ENCODE measurements around the gene TMEM209.

DNA sequence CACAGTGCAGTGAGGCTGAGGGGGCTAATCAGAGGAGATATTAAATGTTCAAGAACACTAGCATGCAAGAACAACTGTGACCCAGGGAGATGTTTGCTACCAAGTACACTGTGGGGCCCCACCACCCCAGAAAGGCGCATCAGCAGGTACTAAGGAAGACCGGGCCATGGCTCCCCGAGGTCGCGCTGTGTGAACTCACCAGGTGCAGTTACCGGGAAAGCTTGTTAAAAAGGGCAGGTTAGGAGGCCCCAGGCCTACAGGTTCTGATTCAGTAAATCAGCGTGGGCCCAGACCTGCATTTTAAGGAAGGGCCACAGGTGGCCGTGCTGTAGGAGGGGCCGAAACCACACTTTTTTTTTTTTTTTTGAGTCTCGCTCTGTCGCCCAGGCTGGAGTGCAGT lies 54.6 kb downstream of the TMEM209 start:
- TF ChIP-seq EP300 (conservative IDR thresholded peaks at IDR 0.05; ENCODE audit: poor library complexity, severe bottlenecking) = no peak
- no peak for TF ChIP-seq POLR2AphosphoS5 (IDR thresholded peaks at IDR 0.05)
